Fibroblast of mammary gland (primary cell): ENCODE results near the gene SLC25A42.
A peak's percentile ranks its signal among the peaks of the same experiment; 100 is the strongest.
"Not testable (repeated sequence)": the region's sequence is repeated elsewhere in the genome, so short reads cannot be mapped to it uniquely, and the experiment has no call there.

Source experiments
- DNase-seq: peaks from one replicate; pipeline ENCODE4 v3.0.0-alpha.2; 2010; ENCODE audit warnings: low read depth
- H3K4me3 ChIP-seq: 2 replicates; pipeline ENCODE4 v1.5.1; 2011; ENCODE audit warnings: low read depth, mild to moderate bottlenecking, low read length, moderate library complexity; ENCODE audit not compliant: control insufficient read depth
- TF ChIP-seq, protein P1 (sequence below): conservative IDR thresholded peaks from 2 replicates; pipeline ENCODE4 v1.5.1; 2011; ENCODE audit warnings: low read depth, low read length, inconsistent platforms; ENCODE audit not compliant: control insufficient read depth, insufficient read depth

SLC25A42 gene

GRCh38 chr19:19132912-19133311 is 69.1 kb downstream of the SLC25A42 start:
- TF ChIP-seq, protein P1, sequence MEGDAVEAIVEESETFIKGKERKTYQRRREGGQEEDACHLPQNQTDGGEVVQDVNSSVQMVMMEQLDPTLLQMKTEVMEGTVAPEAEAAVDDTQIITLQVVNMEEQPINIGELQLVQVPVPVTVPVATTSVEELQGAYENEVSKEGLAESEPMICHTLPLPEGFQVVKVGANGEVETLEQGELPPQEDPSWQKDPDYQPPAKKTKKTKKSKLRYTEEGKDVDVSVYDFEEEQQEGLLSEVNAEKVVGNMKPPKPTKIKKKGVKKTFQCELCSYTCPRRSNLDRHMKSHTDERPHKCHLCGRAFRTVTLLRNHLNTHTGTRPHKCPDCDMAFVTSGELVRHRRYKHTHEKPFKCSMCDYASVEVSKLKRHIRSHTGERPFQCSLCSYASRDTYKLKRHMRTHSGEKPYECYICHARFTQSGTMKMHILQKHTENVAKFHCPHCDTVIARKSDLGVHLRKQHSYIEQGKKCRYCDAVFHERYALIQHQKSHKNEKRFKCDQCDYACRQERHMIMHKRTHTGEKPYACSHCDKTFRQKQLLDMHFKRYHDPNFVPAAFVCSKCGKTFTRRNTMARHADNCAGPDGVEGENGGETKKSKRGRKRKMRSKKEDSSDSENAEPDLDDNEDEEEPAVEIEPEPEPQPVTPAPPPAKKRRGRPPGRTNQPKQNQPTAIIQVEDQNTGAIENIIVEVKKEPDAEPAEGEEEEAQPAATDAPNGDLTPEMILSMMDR, result no peak
- DNase-seq, result no peak
- no peak overlapping the region for H3K4me3 ChIP-seq

DNA sequence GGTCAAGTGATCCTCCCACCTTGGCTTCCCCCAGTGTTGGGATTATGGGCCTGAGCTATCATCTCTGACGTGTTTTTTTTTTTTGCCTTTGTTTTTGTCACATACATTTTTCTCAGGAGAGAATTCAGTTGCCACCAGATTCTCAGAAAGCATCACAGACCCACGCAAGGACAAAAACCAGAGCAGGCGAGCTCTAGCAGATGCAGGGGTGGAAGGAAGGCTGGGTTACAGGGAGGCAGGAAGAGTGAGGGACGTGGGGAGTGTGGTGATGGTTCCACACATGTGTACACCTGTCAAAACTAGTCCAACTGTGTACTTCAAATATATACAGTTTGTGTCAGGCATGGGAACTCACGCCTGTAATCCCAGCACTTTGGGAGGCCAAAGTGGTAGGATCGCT is 70.2 kb downstream of the SLC25A42 start:
- TF ChIP-seq, protein P1, result no peak
- no peak for DNase-seq
- no peak overlapping the region for H3K4me3 ChIP-seq

- DNase-seq, result no peak
- no peak overlapping the region for H3K4me3 ChIP-seq
- TF ChIP-seq, protein P1, result no peak
These were observed 70.9 kb downstream of the SLC25A42 start for GRCh38 chr19:19134687-19135158.

- not testable (repeated sequence) for DNase-seq
These were observed 71.9 kb downstream of the SLC25A42 start for GRCh38 chr19:19135713-19136112.

DNA sequence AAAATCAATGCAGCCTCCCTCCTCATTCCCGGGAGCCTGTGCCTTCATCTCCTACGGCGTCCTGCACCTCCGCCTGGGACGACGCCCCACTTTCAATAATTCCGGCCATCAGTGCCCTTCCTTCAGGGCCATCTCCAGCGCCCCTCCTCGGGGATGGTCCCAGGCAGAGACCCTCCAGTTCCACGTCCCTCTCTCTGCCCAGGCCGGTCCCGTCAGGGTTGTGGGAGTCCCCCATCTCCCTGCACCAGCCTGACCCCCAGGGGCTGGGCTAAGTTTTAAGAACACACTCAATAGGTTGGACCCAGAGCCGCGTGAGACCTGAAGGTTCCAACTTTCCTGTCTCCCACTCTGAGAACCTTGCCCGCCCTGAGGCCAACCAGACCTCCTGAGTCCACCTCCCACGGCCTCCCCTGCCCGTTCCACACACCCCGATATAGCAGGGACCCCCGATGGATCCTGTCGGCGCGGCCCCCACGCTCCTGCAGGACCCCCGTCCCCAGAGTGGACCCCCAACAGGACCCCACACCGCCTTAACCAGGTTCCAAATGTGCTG is 73.8 kb downstream of the SLC25A42 start:
- DNase-seq, result peak; percentile 7
- H3K4me3 ChIP-seq, result peak overlapping the region; percentile 93
- TF ChIP-seq, protein P1, result no peak

More at GRCh38 chr19:19135713-19136112, 71.9 kb downstream of the SLC25A42 start:
- not testable (repeated sequence) for H3K4me3 ChIP-seq

GRCh38 chr19:19138109-19138981 is 74.6 kb downstream of the SLC25A42 start, which contains the start of gene TMEM161A:
TSS of gene TMEM161A (minus strand) at chr19:19138478. CDS start at chr19:19138428, 50 bp downstream.
- TF ChIP-seq, protein P1, result no peak
- peak; percentile 99 for DNase-seq
- H3K4me3 ChIP-seq, result peak within 1 kb of the TSS; percentile 93

DNA sequence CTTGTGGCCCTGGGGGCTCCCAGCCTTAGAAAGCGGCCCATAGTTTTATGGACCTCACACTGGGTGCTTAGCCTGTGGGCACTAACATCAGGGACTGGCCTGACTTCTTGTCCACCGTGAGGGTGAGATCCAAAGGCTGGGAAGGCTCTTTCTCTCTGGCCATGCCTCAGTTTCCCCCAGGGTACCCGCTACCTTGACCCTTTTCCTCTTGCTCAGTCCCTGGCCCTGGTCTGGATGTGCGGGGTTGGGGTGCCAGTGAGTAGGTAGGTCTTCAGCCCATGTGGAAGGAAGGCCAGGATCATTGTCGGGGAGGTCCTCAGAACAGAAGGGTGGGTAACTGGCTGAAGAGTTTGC is 76.1 kb downstream of the SLC25A42 start:
- DNase-seq, result no peak

More for the DNA sequence above, 76.1 kb downstream of the SLC25A42 start:
- TF ChIP-seq, protein P1, result no peak
- H3K4me3 ChIP-seq, result no peak overlapping the region
